Mesenteric fat pad (tissue), 1 donor: ENCODE measurements around the gene KDR. TPM values are rescaled to one million over a fixed set of nuclear protein-coding genes. Genes with fewer than 3 reads are reported as not detected.

Experiments used
- DNase-seq: peaks from one replicate; pipeline ENCODE4 v3.0.0-alpha.2; 2020; ENCODE audit warnings: low spot score
- total RNA-seq: library from RNA; stranded (reverse); fragmentation: NEBNext Ultra II Directional; extraction: Animal tissue kit (Norgen Biotek cat#: 25700); gene quantifications from one replicate; pipeline ENCODE4 v1.2.1, GENCODE V29; 2021
- donor health status: DM: yes; HTN: yes; CAD: no.

KDR gene
- total RNA-seq, 1 donor from 2014 or later = 37.4 TPM

DNA sequence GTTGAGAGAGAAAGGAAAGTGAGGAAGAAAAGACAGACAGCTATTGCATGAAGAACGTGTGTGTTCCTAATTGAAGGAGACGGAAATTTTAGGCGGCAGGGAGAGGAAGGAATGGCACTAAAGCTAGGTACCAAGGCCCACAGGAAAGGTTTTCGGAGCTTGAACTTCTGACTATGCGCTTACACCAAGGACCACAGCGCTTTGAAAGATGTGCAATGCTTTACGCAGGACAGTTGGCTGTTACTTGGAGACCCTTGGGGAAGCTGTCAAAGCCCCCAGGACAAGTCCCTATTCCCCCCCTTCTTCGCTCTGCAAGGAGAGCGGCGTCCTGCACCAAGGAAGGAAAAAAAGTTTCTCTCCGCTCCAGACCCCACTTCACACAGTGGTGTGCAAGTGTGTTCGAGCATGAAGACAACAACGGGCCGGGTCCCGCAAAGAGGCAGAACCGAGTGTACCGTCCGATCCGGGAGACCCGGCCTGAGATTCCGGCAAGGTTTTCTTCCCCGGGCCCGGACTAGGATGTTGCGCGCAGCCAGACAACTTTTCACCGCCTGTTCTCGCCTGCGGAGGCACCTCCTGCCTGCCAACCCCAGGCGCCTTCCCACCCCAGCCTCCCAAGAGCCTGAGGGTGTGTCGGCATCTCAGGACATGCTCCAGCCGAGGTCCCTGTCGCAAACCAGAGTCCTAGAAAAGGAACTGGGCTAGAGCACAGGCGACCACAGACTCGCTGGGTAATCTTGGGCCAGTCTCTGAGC is 896 bp downstream of the KDR start:
- no peak for DNase-seq

DNA sequence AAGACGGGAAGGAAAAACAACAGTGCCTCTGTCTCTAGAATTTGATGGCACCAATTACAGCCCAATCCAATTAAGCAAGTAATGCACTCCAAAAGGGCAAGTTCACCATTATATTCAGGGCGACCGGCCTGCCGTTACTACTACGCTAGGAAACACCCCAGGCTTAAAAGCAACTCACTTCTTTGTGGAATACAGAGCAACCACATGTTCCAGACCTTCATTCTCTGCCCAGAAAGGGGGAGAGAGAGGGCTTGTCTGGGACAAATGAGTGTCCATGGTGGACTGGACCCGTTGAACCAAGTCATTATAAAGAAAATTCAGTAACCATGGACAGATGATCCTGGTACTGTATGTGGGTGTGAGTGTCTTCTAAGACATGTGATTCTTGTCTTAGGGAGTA is 1.6 kb downstream of the KDR start:
- no peak for DNase-seq

DNA sequence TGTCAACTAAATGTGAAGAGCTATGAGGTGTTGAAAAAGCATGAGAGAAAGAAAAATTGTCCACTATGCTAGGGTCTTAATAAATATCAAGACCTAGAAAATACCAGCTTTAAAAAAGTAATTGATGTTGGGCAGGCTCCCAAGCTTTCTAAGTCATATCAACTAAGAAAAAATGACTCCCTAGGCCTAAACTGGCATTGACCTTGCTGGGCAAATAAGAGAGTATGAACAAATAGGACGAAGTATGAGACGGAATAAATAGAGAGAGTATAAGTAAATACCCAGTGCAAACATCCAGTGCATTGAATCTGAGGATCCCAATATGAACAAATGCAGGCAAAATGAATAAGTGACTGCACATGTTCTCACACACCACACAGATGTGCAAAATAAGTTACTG is 3.2 kb downstream of the KDR start:
- DNase-seq = no peak

DNA sequence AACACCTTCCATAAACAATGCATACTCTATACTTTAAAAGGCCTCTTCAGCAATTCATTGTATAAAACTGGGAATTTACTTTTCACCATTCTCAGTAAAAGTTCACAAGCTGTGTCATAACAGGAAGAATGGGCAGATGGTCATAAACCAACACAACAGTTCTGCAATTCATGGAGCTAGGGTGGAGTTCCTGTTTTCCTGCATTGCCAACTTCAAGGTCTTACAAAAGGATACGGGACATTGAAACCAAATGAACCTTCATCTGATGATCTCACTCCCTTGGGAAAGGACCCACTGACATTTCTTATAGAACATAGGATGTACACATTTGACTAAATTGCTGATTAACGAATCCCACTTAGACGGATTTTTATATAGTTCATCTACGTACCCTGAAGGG is 4.1 kb downstream of the KDR start:
- no peak for DNase-seq

DNA sequence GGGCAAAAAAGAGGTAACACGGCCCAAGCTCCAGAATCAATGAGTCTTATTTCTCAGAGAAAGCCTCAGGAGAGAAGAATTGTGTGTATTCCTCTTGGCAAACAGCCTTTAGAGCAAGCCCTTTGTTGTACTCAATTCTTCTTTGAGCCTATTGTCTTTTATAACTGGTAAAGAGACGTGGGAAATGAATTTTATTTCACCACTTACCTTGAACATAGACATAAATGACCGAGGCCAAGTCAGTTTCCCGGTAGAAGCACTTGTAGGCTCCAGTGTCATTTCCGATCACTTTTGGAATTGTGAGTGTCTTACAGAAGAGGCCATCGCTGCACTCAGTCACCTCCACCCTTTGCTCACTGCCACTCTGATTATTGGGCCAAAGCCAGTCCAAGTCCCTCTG is 7.0 kb downstream of the KDR start:
- no peak for DNase-seq

DNA sequence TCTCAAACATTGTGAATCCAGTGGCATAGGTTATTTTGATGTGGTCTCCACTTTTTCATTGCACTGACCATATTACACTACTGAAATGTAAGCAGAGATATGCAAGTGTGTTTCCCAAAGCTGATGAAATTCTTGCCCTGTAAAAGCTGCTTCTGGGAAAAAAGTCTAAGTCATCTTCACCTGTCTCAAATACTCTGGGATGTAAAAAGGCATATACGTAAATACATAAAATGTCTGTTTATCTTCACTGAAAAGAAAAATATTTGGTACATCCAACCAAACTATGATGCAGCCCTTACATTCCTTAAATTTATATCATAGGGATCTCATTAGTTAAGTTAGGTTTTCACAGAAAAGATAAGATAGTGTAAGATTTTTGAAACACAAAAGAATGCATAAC is 7.9 kb downstream of the KDR start:
- no peak for DNase-seq

DNA sequence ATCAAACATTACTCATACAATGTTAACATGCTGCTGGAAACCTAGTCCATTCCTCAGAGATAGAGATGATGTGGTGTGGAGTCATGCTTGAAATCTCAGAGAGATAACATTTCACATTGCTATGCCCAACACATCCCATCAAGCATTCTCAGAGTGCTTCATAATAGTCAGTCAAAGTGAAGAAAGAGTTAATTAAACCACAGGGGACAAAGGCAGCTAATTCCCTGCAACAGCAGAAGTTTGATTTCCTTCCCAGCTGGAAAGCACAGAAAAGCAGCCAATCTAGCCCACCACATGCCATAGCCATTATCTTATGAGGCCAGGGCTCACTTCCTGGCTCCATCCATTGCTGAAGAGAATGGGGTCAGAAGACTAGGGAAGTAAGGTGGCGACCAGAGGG is 8.9 kb downstream of the KDR start:
- DNase-seq = no peak

DNA sequence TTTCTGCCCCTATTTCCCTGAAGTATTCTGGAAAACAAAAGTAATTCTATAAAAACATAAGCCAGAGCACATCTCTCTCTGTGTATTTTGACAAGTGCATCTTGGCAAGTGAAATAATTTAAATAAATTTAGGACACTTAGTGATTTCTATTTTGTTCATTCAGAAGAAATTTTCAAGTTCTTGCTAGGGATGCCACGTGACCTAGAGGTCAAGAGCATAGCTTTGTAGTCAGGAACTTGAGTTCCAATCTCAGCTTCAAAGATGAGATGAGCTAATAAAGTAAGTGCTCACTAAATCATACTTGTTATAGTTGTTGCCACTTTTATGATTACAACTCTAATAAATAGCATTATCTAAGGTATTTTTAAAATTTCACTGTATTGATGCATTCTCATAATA is 13.8 kb downstream of the KDR start:
- DNase-seq = no peak

DNA sequence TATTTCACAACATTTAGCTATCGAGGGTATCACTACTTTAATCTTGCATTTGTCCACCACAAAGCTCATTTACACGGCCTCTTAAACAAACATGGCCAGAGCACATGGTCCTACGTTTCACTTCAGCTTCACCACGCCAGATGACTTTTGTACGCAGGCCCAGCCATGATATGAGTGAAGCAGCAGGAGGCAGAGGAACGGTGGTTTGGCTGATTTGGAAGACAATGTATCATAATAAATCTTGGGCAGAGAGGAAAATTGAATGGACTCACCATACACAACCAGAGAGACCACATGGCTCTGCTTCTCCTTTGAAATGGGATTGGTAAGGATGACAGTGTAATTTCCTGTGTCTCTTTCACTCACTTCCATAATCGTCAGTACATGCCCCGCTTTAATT is 15.3 kb downstream of the KDR start:
- no peak for DNase-seq

DNA sequence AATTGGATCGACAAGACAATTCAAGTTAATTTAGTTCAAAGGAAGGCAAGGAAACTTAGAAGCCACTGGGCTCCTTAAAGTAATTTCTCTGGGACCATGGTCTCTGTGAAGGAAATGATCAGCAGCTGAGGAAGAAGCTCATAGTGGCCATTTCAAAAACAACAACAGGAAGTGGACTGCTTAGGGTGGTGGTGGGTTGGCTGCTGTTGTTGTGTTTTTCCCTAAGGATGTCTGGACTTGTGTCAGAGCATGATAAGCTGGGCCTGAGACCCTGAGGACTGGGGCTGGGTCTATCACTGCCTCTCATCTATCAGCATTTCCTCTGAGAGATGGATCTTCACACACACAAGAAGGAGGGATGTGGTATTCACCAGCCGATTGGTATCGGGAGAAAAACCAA is 18.3 kb downstream of the KDR start:
- no peak for DNase-seq

DNA sequence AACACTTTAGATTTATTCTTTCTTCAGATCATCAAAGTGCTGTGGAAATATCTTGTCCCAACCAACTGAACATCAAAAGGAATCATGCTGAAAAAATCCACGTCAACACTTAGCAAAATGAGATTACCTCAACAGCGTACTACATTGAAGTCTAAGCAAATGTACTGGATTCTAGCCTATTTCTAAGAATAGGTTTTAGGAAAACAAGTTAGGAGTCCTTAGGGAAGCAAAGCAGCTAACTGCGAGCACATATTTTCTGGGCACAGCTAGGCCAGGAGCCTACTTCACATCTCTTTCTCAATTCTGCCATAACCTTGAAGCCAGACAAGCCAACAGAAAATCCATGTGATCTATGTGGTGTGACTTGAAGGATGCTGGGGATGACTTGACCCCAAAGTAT is 22.2 kb downstream of the KDR start:
- DNase-seq = no peak

DNA sequence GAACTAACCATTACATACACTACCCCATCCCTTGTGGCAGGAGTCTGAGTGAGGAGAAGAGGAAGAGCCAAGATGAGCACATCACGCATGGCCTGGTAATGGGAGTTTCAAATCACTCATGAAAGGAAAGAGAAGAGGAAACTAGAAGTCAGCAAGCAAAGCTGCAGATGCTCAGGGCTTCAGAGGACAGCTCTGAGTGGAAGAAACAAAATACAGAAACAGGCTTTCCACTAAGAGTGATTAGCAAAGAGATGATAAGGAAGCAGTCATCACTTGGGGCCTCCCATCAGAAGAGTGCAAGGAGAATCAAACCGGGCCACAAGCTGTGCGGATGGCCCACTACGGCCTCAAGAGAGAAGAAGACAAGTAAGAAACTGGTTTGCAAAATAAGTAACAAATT is 25.6 kb downstream of the KDR start:
- DNase-seq = no peak

DNA sequence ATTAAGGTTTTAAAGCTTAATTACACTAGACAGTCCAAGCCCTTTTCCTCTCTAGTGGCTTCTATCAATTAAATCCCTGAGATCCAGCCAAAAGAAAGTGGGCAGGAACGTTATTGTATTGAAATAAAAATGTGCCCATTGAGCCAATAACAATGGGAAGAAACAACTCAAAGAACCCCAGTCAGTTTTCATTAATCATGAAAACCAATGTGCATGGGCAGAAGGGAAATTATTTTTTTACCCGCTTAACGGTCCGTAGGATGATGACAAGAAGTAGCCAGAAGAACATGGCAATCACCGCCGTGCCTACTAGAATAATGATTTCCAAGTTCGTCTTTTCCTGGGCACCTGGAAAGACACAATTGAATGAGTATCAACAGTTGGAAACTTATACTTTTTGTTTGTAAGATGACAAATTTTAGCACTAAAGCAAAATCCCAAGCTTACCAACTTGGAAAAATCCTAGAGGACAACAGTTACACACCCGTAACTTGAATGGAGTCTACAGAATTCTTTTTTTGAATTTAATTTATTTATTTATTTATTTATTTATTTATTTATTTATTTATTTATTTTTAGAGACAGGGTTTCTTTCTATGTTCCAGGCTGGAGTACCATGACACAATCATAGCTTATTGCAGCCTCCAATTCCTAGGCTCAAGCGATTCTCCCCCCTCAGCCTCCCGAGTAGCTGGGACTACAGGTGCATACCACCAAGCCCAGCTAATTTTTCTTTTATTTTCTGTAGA is 26.8 kb downstream of the KDR start:
- no peak for DNase-seq

DNA sequence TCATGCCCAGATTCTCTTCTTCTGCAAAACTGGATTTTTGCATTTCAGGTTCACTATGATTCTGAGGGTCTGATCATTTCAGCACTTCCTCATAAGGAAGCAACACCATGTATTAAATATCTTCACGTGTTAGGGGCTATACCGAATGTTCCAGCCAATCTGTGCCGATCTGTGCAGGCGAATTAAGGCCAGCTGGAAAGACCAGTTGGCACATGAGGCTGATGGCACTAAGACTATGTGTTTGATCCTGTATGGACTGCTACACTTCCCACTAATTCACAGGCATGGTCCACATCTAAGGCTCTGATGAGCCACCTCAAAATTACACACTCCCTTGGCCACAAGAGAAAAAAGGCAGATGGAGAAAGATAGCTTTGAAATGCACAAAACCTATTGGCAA is 28.8 kb downstream of the KDR start:
- no peak for DNase-seq

DNA sequence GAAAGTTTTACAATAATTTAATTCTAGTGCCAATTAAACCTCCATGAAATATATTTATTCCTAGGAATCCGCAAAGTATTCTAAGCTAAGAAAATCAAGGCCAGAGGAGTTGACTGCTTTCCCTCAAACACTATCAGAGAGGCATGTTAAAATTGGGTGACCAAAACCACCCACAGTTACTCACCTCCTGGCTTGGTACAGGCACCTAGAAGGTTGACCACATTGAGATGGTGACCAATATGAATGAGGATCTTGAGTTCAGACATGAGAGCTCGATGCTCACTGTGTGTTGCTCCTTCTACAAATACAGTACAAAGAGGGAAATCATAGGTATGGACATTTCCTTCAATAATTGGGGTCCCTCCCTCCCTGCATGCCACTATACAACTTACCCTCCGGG is 29.4 kb downstream of the KDR start:
- DNase-seq = no peak

DNA sequence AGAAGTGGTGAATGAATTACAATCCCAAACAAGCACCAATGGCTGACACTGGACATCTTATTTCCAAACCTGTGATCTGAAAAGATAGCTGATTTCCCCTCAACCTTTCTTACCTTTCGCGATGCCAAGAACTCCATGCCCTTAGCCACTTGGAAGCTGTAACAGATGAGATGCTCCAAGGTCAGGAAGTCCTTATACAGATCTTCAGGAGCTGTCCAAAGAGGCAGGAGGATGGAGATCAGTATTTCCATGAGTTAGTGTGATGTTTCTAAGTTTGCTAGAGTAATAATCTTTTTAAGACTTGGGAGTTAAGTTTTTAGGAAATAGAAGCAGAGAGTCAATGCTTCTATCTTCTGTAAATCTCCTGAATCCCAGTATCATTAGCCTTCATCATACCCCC is 32.9 kb downstream of the KDR start:
- DNase-seq = no peak

DNA sequence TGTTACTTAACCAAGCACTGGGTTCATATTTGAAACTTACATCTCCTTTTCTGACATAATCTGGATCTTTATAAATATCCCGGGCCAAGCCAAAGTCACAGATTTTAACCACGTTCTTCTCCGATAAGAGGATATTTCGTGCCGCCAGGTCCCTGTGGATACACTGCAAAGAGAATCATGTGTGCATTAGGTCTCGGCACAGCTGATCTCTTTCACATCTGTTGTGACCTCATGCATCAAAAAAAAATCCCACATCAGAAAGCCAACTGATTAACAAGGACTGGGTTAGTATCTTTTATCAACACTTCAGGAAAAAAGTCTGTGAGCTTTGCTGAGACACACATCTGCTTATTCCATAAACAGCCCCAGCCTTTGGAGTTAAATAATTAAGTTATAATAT is 35.5 kb downstream of the KDR start:
- DNase-seq = no peak

DNA sequence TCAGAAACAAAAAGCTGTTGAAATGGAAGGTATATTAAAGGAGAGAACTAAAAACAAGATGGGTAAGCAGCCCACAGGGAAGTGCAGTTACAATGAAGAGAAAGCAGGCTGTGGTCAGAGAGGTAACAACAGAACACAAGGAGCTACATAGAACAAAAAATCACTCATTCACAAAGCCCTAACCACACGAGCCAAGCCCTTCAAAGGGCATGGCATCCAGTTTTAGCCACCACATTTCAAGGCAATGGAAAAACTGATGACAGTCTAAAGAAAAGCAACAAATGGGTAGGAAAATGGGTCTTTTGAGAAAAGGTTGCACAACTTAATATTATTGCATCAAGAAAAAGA is 37.5 kb downstream of the KDR start:
- DNase-seq = no peak

DNA sequence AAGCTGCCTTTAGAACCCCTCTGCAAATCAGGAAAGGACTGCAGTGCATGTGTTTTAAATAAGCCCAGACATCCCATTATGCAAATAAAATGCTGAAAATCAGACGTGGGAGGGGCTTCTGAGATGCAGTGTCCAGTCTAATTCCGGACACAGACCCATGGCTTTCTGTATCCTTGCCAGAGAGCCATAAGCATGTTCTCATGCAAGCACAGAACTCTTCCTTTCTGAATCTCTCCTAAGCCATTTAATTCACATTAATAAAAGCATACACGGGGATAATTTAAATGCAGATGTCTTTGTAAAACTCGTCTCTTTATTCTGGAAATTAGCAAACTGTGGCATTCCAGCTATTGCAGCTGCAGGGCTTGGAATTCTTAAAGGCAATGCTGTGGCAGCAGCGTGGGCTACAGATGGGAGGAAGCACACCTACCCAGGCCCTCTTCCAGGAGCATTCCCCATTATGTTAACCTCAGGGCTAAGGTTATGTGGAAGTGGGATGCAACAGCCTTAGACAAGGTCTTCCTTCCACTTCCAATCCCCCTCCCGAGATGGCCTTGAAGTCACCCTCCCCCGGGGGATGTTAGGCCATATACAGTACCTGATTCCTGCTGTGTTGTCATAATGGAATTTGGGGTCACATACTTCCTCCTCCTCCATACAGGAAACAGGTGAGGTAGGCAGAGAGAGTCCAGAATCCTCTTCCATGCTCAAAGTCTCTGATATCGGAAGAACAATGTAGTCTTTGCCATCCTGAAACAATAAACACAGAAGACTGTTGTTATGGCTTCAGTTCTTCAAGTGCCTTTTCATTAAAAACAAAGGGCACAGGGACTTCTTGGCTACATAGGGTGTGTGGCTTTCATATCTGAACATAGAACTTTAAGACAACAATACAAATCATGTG is 38.1 kb downstream of the KDR start:
- DNase-seq = no peak

DNA sequence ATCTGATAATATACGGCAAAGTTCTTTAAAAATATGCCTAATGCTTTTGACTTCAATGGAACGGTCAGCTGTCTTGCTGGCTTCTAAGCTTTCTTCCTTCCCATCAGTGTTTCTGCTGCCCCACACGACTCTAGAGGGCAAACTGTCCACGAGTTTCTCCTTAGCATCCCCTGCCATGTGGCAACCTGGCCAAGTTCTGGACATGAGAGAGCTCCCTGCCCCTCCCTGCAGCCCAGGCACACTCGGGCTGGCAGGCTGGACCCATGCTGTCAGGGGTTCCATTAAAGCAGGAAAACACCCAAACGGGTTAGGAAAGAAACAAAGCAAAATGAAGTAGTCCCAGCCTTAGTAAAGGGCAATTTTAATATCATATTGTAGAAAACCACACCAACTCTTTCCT is 38.8 kb downstream of the KDR start:
- DNase-seq = no peak

DNA sequence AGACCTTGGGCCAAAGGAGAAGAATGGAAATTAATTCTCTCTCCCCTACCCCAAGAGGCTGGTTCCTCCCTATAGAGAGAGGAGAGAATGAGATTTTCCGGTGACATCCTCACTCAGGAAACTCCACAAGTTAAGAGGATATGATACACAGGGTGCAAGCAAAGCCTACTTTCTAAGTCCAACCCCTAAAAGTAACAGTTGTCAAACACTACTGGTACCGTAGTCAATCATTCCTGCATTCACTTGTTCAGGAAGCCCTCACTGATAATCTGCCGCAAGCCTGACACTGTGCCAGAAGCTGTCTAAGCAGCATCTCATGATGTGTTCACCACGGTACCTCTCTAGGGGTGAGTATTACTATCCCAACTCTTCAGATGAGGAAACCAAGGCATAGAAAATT is 41.7 kb downstream of the KDR start:
- DNase-seq = no peak

DNA sequence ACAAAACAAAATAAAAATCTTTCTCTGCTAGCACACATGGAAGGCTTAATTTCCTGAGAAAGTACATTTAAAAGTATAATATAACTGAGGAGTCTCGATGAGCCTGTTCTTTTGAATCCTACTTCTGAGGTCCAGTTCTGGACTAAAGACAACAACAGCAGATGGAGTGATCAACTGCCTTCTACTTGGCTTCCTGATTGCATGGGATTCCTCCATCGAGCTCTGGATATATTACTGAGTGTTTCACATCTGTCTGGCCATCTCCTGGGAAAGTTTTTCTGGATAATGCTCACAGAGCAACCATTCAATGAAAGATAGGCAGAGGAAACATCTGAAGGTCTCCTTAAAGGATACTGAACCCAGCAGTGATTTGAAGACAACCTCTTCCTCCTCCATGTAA is 42.6 kb downstream of the KDR start:
- DNase-seq = no peak
